ENCODE data around the gene FCRLA. TPM values are rescaled to one million over a fixed set of nuclear protein-coding genes. Genes with fewer than 3 reads are reported as not detected.
"Not testable (repeated sequence)": the region's sequence is repeated elsewhere in the genome, so short reads cannot be mapped to it uniquely, and the experiment has no call there.

The FCRLA gene
- total RNA-seq, 1 donor: 1.1 TPM

GRCh38 chr1:161702250-161702649 is 4.8 kb upstream of the FCRLA start:
- DNase-seq (ENCODE audit: low read depth in 2 of 3, low spot score in 2 of 3): no peak

GRCh38 chr1:161705537-161705936 is 1.5 kb upstream of the FCRLA start:
- DNase-seq (ENCODE audit: low read depth in 2 of 3, low spot score in 2 of 3): no peak

GRCh38 chr1:161706113-161706481 is 932 bp upstream of the FCRLA start:
- DNase-seq (ENCODE audit: low read depth in 2 of 3, low spot score in 2 of 3): no peak

DNA sequence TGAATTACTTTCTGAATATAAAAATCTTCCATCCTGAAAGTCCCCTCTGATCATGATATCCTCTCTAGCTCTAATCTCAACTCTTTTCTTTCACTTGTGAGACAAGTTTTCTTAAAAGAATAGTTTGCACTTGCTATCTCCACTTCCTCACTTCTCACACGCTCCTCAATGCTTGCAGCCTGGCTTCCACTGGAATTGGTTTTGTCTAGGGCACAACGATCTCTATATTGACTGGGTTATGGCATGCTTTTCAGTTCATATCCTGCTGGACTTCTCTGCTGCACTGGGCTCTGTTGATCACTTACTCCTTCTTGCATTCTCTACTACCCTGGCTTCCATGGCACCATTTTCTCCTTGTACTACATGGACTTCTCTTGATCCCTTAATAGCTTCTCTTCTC is 474 bp downstream of the FCRLA start:
- no peak for DNase-seq (ENCODE audit: low read depth in 2 of 3, low spot score in 2 of 3)

DNA sequence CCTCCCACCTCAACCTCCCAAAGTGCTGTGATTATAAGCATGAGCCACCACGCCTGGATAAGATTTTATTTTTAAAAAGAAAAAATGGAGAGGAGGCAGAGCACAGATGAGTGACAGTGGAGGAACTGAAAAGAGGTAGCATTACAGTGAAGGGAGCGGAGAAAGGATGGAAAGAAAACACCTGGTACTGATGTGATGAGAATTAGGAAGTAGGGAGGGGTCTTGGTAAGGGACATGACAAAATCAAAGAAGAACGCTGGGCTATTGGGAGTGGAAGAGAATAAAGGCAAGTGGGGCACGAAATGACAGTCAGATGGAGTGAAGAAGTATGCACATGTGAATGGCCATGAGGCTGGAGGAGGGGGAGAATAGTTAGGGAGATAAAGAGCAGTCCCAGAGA is 2.3 kb downstream of the FCRLA start:
- DNase-seq (ENCODE audit: low read depth in 2 of 3, low spot score in 2 of 3): no peak

- no peak for DNase-seq (ENCODE audit: low read depth in 2 of 3, low spot score in 2 of 3)
These were observed 3.5 kb downstream of the FCRLA start for GRCh38 chr1:161710560-161710959.

- DNase-seq (ENCODE audit: low read depth in 2 of 3, low spot score in 2 of 3): no peak
These were observed 11.7 kb downstream of the FCRLA start for GRCh38 chr1:161718559-161719324.

DNA sequence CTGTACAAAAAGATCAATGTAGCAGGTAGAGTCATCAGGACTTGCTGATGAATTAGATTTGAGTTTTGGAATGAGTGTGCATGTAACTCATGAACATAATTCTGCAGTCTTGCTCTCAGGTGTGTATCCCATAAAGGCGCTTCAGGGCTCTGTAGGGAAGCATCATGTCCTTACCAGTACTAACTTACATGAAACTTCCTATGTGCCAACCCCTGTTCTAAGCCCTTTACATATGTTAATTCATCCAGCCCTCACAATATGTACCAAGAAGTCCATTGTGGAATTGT is 12.2 kb downstream of the FCRLA start:
- no peak for DNase-seq (ENCODE audit: low read depth in 2 of 3, low spot score in 2 of 3)

GRCh38 chr1:161720422-161720821 is 13.4 kb downstream of the FCRLA start:
- no peak for DNase-seq (ENCODE audit: low read depth in 2 of 3, low spot score in 2 of 3)

- DNase-seq (ENCODE audit: low read depth in 2 of 3, low spot score in 2 of 3): no peak
These were observed 14.1 kb downstream of the FCRLA start, which contains the start of gene FCRLB for GRCh38 chr1:161720956-161721737. TSS of gene FCRLB (plus strand) at chr1:161721544. CDS start at chr1:161722673, 1,129 bp downstream.

- peak in 2 of 3 donors; percentile 45 to 46 for DNase-seq (ENCODE audit: low read depth in 2 of 3, low spot score in 2 of 3)
These were observed 14.8 kb downstream of the FCRLA start for GRCh38 chr1:161721738-161722343.

DNA sequence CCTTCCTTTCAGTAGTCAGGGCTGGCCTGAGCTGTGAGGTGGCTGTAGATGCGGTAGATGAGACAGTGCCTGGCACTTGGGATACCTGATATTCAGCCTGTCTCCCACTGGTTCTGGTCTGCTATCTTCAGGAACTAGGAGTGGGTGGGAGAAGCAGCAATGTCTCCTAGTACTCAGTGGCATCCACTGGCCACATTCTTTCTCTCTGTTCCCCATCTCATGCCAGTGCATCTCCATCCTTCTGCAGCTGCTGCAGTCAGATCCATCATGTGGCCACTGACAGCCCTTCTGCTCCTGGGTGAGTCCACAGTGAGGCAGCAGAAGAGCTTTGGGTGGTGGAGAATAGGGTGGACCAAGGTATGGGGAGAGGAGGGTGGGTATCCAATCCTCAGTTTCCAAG is 15.4 kb downstream of the FCRLA start:
- DNase-seq (ENCODE audit: low read depth in 2 of 3, low spot score in 2 of 3): no peak

GRCh38 chr1:161723459-161724141 is 16.6 kb downstream of the FCRLA start:
- no peak for DNase-seq (ENCODE audit: low read depth in 2 of 3, low spot score in 2 of 3)

DNA sequence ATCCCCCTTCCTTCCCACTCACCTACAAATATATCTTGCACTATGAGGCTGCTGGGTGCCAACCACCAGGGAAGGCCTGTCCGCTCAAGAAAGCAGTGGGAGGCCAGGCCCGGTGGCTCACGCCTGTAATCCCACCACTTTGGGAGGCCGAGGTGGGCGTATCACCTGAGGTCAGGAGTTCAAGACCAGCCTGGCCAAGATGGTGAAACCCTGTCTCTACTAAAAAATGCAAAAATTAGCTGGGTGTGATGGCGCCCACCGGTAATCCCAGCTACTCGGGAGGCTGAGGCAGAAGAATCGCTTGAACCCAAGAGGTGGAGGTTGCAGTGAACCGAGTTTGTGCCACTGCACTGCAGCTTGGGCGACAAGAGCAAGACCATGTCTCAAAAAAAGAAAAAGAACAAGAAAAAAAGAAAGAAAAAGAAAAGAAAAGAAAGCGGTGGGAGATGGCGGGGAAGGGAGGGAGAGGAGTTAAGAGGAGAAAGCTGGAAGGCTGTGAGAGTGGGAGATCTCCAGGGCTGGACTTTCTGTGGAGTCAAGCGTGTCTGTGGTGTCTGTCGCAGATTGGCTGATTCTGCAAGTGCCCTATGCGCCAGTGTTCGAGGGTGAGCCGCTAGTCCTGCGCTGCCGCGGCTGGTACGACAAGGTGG is 18.4 kb downstream of the FCRLA start:
- DNase-seq (ENCODE audit: low read depth in 2 of 3, low spot score in 2 of 3): not testable (repeated sequence)

GRCh38 chr1:161725908-161726472 is 19.0 kb downstream of the FCRLA start:
- peak in 2 of 3 donors; percentile 35 to 43 for DNase-seq (ENCODE audit: low read depth in 2 of 3, low spot score in 2 of 3)

GRCh38 chr1:161726473-161727255 is 19.6 kb downstream of the FCRLA start:
- DNase-seq (ENCODE audit: low read depth in 2 of 3, low spot score in 2 of 3): peak; percentile 55 to 69 (median 61)

DNA sequence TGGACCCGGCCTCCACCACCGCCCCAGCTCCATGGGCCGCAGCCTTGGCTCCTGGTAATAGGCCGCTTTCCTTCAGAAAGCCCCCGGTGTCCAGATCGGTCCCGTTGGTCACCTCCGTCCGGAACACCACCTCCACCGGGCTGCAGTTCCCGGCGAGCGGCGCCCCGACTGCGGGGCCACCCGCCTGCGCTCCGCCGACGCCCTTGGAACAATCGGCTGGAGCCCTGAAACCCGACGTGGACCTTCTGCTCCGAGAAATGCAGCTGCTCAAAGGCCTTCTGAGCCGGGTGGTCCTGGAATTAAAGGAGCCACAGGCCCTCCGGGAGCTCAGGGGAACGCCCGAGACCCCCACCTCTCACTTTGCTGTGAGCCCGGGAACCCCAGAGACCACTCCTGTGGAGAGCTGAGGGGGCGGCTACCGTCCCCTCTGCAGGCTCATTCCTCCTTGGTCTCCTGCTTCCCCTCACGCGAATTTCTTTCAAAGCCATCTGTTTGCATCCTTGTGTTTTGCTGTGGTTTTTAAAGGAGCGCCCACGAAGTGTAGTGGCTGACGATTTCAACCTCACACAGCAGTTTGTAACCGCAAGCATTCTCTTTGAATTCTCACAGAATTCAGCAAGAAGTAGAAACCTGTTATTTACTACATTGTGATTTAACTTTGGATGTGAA is 20.4 kb downstream of the FCRLA start:
- peak; percentile 43 to 67 (median 51) for DNase-seq (ENCODE audit: low read depth in 2 of 3, low spot score in 2 of 3)

DNA sequence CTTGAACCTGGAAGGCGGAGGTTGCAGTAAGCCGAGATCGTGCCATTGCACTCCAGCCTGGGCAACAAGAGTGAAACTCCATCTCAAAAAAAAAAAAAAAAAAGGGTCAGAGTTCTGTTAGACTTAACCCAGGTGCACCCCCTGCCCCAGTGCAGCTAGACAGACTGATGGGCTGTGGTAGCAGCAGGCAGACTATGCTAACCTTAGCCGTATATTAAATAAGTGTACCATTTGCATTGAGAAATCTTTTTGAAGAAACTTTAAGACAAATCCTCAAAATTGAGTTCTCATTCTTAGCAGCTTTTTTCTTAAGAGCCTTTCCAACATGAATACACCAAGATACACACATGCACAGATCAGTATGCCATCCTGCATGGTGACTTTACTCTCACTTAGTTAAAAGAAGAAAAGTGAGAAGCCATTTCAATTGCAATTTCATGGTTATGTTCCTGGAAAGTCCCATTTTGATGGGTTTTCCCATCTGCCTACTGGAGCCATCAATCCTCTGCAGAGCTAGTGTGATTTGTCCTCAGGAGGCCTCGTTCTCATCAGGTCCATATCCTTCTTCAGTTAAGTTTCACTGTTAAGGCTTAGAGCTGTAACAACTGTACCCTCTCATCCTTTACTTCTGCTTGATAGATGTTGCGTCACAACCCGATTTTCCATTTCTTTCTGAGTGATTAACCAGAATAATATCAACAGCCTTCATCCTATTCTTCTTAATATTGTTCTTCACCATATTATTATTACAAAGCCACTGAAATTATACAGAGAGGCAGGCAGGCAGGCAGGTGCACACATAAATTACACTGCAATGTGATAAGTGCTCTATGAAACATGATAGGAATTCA is 21.6 kb downstream of the FCRLA start:
- DNase-seq (ENCODE audit: low read depth in 2 of 3, low spot score in 2 of 3): no peak
